SJSA1 (cell line): ENCODE data around the gene G3BP1. TPM values are rescaled to one million over a fixed set of nuclear protein-coding genes. Genes with fewer than 3 reads are reported as not detected.
"Not testable (repeated sequence)": the region's sequence is repeated elsewhere in the genome, so short reads cannot be mapped to it uniquely, and the experiment has no call there.

Experiments
- DNase-seq, 2 experiments: peaks; one replicate each; pipeline ENCODE4 v3.0.0-alpha.2; 2015 to 2020; ENCODE audit warnings: low spot score in 2 of 2, low read depth in 1 of 2
- H3K27ac ChIP-seq: fragments of 250-450 bp; sonication (Bioruptor Pico); 2 replicates; pipeline ENCODE4 v1.5.1; 2020; ENCODE audit warnings: mild to moderate bottlenecking, moderate library complexity
- H3K27me3 ChIP-seq: fragments of 250-450 bp; sonication (Bioruptor Pico); replicated peaks from 2 replicates; pipeline ENCODE4 v1.5.1; 2020; ENCODE audit warnings: mild to moderate bottlenecking, moderate library complexity
- H3K36me3 ChIP-seq: fragments of 250-450 bp; sonication (Bioruptor Pico); 2 replicates; pipeline ENCODE4 v1.5.1; 2020; ENCODE audit warnings: mild to moderate bottlenecking
- H3K4me1 ChIP-seq: fragments of 250-450 bp; sonication (Bioruptor Pico); replicated peaks from 2 replicates; pipeline ENCODE4 v1.6.1; 2021; ENCODE audit warnings: mild to moderate bottlenecking
- H3K4me3 ChIP-seq: fragments of 250-450 bp; sonication (Bioruptor Pico); 2 replicates; pipeline ENCODE4 v1.5.1; 2020; ENCODE audit warnings: mild to moderate bottlenecking
- H3K9me3 ChIP-seq: fragments of 250-450 bp; sonication (Bioruptor Pico); replicated peaks from 2 replicates; pipeline ENCODE4 v1.5.1; 2020; ENCODE audit warnings: mild to moderate bottlenecking
- total RNA-seq: library from RNA; depleted of rRNA; stranded (reverse); fragments of >200 nt; shearing (Covaris generic); gene quantifications from 2 replicates; pipeline ENCODE4 v1.2.3, GENCODE V29; 2014; rRNA removed

The G3BP1 gene
- 240 and 259 TPM in 2 replicates for total RNA-seq

GRCh38 chr5:151771259-151772028, at the start of gene G3BP1:
Gene G3BP1, plus strand, starts transcription at chr5:151771954. Its CDS starts 14,667 bp downstream, at chr5:151786621.
- H3K27ac ChIP-seq: peak within 1 kb of the TSS; percentile 92
- peak; percentile 100 for DNase-seq
- H3K36me3 ChIP-seq: peaks cover 33% of the 10 kb centered on the region
- peak within 1 kb of the TSS; percentile 57 for H3K4me3 ChIP-seq
- H3K27me3 ChIP-seq: no peaks in the 10 kb centered on the region
- H3K4me1 ChIP-seq: peaks cover 29% of the 10 kb centered on the region
- H3K9me3 ChIP-seq: no peaks in the 10 kb centered on the region

GRCh38 chr5:151722546-151722945, 49.2 kb upstream of the G3BP1 start:
- DNase-seq: no peak
- Histone ChIP-seq H3K36me3 (no peaks in the 10 kb centered on the region), H3K27me3 (no peaks in the 10 kb centered on the region), H3K4me1 (peaks cover 29% of the 10 kb centered on the region), H3K9me3 (no peaks in the 10 kb centered on the region), H3K4me3 (no peak overlapping the region), H3K27ac (no peak overlapping the region)

GRCh38 chr5:151724360-151724759, 47.4 kb upstream of the G3BP1 start:
- Histone ChIP-seq H3K36me3 (no peaks in the 10 kb centered on the region), H3K4me1 (peaks cover 13% of the 10 kb centered on the region), H3K27ac (no peak overlapping the region), H3K4me3 (no peak overlapping the region), H3K9me3 (no peaks in the 10 kb centered on the region; the same call in 1 of the 2 replicates), H3K27me3 (no peaks in the 10 kb centered on the region)
- DNase-seq: no peak

GRCh38 chr5:151729597-151729996, 42.2 kb upstream of the G3BP1 start:
- not testable (repeated sequence) for H3K27me3 ChIP-seq

GRCh38 chr5:151730381-151730780, 41.4 kb upstream of the G3BP1 start:
- H3K4me3 ChIP-seq: no peak overlapping the region
- H3K36me3 ChIP-seq: no peaks in the 10 kb centered on the region
- no peak overlapping the region for H3K27ac ChIP-seq
- no peak for DNase-seq
- no peaks in the 10 kb centered on the region for H3K27me3 ChIP-seq
- H3K9me3 ChIP-seq: peaks cover 4% of the 10 kb centered on the region; the same call in 1 of the 2 replicates
- no peaks in the 10 kb centered on the region for H3K4me1 ChIP-seq

More at GRCh38 chr5:151729597-151729996, 42.2 kb upstream of the G3BP1 start:
- not testable (repeated sequence) for DNase-seq, H3K4me3 ChIP-seq, H3K36me3 ChIP-seq, H3K27ac ChIP-seq, H3K9me3 ChIP-seq, H3K4me1 ChIP-seq

- no peaks in the 10 kb centered on the region for H3K36me3 ChIP-seq
- 0 out of 2 replicates have a peak, but pooled peaks cover 4% of the 10 kb centered on the region for H3K9me3 ChIP-seq
- H3K4me3 ChIP-seq: no peak overlapping the region
- H3K27me3 ChIP-seq: no peaks in the 10 kb centered on the region
- H3K4me1 ChIP-seq: peaks cover 11% of the 10 kb centered on the region
- no peak for DNase-seq
- H3K27ac ChIP-seq: no peak overlapping the region
Observed at GRCh38 chr5:151733358-151734063, 38.2 kb upstream of the G3BP1 start.

- H3K9me3 ChIP-seq: 0 out of 2 replicates have a peak, but pooled peaks cover 4% of the 10 kb centered on the region
- no peaks in the 10 kb centered on the region for H3K27me3 ChIP-seq
- DNase-seq: no peak
- peaks cover 16% of the 10 kb centered on the region for H3K4me1 ChIP-seq
- H3K36me3 ChIP-seq: no peaks in the 10 kb centered on the region
- H3K4me3 ChIP-seq: no peak overlapping the region
- no peak overlapping the region for H3K27ac ChIP-seq
Observed at GRCh38 chr5:151734064-151734408, 37.7 kb upstream of the G3BP1 start.

- no peaks in the 10 kb centered on the region for H3K36me3 ChIP-seq
- DNase-seq: no peak
- H3K27me3 ChIP-seq: no peaks in the 10 kb centered on the region
Observed at GRCh38 chr5:151735646-151736045, 36.1 kb upstream of the G3BP1 start.

GRCh38 chr5:151737431-151737830, 34.3 kb upstream of the G3BP1 start:
- Histone ChIP-seq H3K4me1 (peaks cover 50% of the 10 kb centered on the region), H3K27ac (no peak overlapping the region), H3K4me3 (no peak overlapping the region), H3K27me3 (no peaks in the 10 kb centered on the region), H3K9me3 (no peaks in the 10 kb centered on the region), H3K36me3 (peaks cover 3% of the 10 kb centered on the region)
- no peak for DNase-seq

More at GRCh38 chr5:151735646-151736045, 36.1 kb upstream of the G3BP1 start:
- H3K9me3 ChIP-seq: 0 out of 2 replicates have a peak, but pooled peaks cover 3% of the 10 kb centered on the region
- H3K4me1 ChIP-seq: peaks cover 32% of the 10 kb centered on the region
- H3K27ac ChIP-seq: no peak overlapping the region
- no peak overlapping the region for H3K4me3 ChIP-seq

GRCh38 chr5:151738125-151738848, 33.5 kb upstream of the G3BP1 start:
- DNase-seq: peak in 1 of 2 experiments; percentile 25
- H3K4me1 ChIP-seq: peaks cover 59% of the 10 kb centered on the region
- no peaks in the 10 kb centered on the region for H3K9me3 ChIP-seq

GRCh38 chr5:151739395-151739794, 32.4 kb upstream of the G3BP1 start:
- Histone ChIP-seq H3K4me3 (no peak overlapping the region), H3K4me1 (peaks cover 70% of the 10 kb centered on the region), H3K27me3 (no peaks in the 10 kb centered on the region), H3K9me3 (no peaks in the 10 kb centered on the region), H3K36me3 (peaks cover 19% of the 10 kb centered on the region), H3K27ac (peak overlapping the region; percentile 98)
- DNase-seq: no peak

More at GRCh38 chr5:151738125-151738848, 33.5 kb upstream of the G3BP1 start:
- Histone ChIP-seq H3K27me3 (no peaks in the 10 kb centered on the region), H3K27ac (peak overlapping the region; percentile 98), H3K36me3 (peaks cover 11% of the 10 kb centered on the region), H3K4me3 (no peak overlapping the region)

GRCh38 chr5:151739939-151740335, 31.8 kb upstream of the G3BP1 start:
- peak overlapping the region; percentile 98 for H3K27ac ChIP-seq
- DNase-seq: peak; percentile 92 to 98
- peaks cover 75% of the 10 kb centered on the region for H3K4me1 ChIP-seq
- H3K27me3 ChIP-seq: no peaks in the 10 kb centered on the region
- H3K9me3 ChIP-seq: no peaks in the 10 kb centered on the region
- peaks cover 23% of the 10 kb centered on the region for H3K36me3 ChIP-seq
- no peak overlapping the region for H3K4me3 ChIP-seq

- H3K27ac ChIP-seq: peak overlapping the region; percentile 98
- H3K9me3 ChIP-seq: no peaks in the 10 kb centered on the region
- H3K27me3 ChIP-seq: no peaks in the 10 kb centered on the region
- H3K4me1 ChIP-seq: peaks cover 80% of the 10 kb centered on the region
- H3K36me3 ChIP-seq: peaks cover 23% of the 10 kb centered on the region
- DNase-seq: peak; percentile 87 to 98
- no peak overlapping the region for H3K4me3 ChIP-seq
Observed at GRCh38 chr5:151740336-151740942, 31.3 kb upstream of the G3BP1 start.
